Measurements from ENCODE around the gene MED15.

- TF ChIP-seq POLR2AphosphoS5 (IDR thresholded peaks at IDR 0.05; ENCODE audit: borderline replicate concordance, low read depth, low read length) = no peak
- no peak for TF ChIP-seq EZH2 (IDR thresholded peaks at IDR 0.05)
- no peak for TF ChIP-seq FOXP2 (optimal IDR thresholded peaks at IDR 0.05; ENCODE audit: control extremely low read depth, extremely low read length, insufficient read depth)
Measured at GRCh38 chr22:20583471-20583922, 76.1 kb downstream of the MED15 start.

Measured in SK-N-MC (cell line).